IgD-negative memory B cell (primary cell): ENCODE data around the gene SLC4A5. TPM values are rescaled to one million over a fixed set of nuclear protein-coding genes. Genes with fewer than 3 reads are reported as not detected.

Source experiments
- H3K27ac Mint-ChIP-seq, 3 donors: one replicate each; pipeline ENCODE4 v1.8.0; 2020 to 2022; ENCODE audit warnings: mild to moderate bottlenecking in 3 of 3, mixed read lengths in 3 of 3, moderate library complexity in 1 of 3
- H3K27me3 Mint-ChIP-seq: one replicate; pipeline ENCODE4 v1.8.0; 2021; ENCODE audit warnings: mixed read lengths
- H3K36me3 Mint-ChIP-seq: one replicate; pipeline ENCODE4 v1.8.0; 2020; ENCODE audit warnings: mild to moderate bottlenecking, mixed read lengths
- H3K4me1 Mint-ChIP-seq, 3 donors: one replicate each; pipeline ENCODE4 v1.8.0; 2020 to 2022; ENCODE audit warnings: mixed read lengths in 3 of 3, mild to moderate bottlenecking in 1 of 3
- H3K4me3 Mint-ChIP-seq, 4 donors: one replicate each; pipeline ENCODE4 v1.8.0; 2020 to 2022; ENCODE audit warnings: mild to moderate bottlenecking in 4 of 4, mixed read lengths in 4 of 4, moderate library complexity in 3 of 4
- H3K9me3 Mint-ChIP-seq, 3 donors: one replicate each; pipeline ENCODE4 v1.8.0; 2020 to 2021; ENCODE audit warnings: mixed read lengths in 3 of 3, mild to moderate bottlenecking in 1 of 3
- polyA plus RNA-seq: library from polyadenylated mRNA; unstranded; fragments of 300-500 nt; fragmentation: Illumina TruSeq; gene quantifications from one replicate; pipeline ENCODE4 v1.2.3, GENCODE V29; 2021

Gene SLC4A5
- polyA plus RNA-seq, 1 donor from 2014 or later, result 1.2 TPM

GRCh38 chr2:74374509-74375205 lies 31.4 kb upstream of the SLC4A5 start:
- Mint-ChIP-seq H3K4me3 (no peak overlapping the region), H3K4me1 (peaks cover 2 to 5% (median 4%) of the 10 kb centered on the region in 3 donors), H3K9me3 (no peaks in the 10 kb centered on the region), H3K27ac (no peak overlapping the region), H3K36me3 (peaks cover 8% of the 10 kb centered on the region), H3K27me3 (no peaks in the 10 kb centered on the region)

DNA sequence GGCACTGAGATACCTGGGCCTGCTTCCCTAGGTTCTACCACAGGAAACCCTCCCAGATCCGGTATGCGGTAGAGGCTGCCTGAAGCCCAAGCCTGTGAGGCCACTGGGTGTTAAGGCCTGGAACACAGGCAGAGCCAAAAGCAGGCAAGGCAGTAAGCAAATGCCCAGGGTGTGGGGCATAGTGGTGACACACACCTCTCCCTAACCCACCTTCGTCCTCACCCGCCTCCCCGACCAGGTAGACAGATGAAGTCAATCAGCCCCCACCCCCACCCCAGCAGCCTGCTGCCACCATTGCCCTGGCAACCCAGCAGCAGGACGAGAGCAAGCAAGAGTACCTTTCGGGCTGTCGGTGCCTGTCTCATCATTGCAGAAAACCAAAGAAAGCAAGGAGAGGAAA lies 30.8 kb upstream of the SLC4A5 start:
- H3K9me3 Mint-ChIP-seq, result no peaks in the 10 kb centered on the region
- H3K4me3 Mint-ChIP-seq, result no peak overlapping the region
- peaks cover 8% of the 10 kb centered on the region for H3K36me3 Mint-ChIP-seq
- peak overlapping the region in 1 of 3 donors; percentile 75 for H3K27ac Mint-ChIP-seq
- peaks cover 2 to 4% (median 4%) of the 10 kb centered on the region in 3 donors for H3K4me1 Mint-ChIP-seq
- no peaks in the 10 kb centered on the region for H3K27me3 Mint-ChIP-seq

DNA sequence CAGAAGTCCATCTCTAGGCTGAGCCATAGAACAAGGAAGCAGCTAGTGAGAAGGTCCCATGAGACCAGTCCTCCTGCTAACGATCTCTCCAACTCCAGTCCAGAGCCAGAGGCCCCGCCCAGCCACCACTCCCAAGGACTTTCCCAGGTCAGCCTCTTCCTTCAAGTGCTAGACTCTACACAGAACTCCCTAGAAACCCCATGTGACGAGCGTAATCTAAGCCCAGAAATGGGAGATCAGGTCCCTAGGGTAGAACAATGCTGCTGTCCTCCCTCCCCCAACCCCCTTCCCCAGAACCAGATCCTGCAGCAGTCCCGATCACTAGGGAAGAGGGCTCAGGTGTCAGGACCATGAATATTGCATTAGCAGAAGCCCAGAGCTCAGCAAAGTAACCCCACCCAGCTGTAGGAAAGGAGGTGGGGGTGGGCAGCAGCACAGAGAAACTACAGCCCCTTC lies 30.0 kb upstream of the SLC4A5 start:
- Mint-ChIP-seq H3K27me3 (no peaks in the 10 kb centered on the region), H3K4me1 (peaks cover 0 to 4% (median 0%) of the 10 kb centered on the region in 3 donors), H3K9me3 (no peaks in the 10 kb centered on the region), H3K4me3 (no peak overlapping the region), H3K27ac (no peak overlapping the region), H3K36me3 (peaks cover 10% of the 10 kb centered on the region)

GRCh38 chr2:74372674-74373073 lies 29.5 kb upstream of the SLC4A5 start:
- Mint-ChIP-seq H3K27ac (no peak overlapping the region), H3K36me3 (peaks cover 10% of the 10 kb centered on the region), H3K4me1 (peaks cover 0 to 4% (median 0%) of the 10 kb centered on the region in 3 donors), H3K9me3 (no peaks in the 10 kb centered on the region), H3K27me3 (no peaks in the 10 kb centered on the region), H3K4me3 (peak overlapping the region in 1 of 4 donors; percentile 35)

DNA sequence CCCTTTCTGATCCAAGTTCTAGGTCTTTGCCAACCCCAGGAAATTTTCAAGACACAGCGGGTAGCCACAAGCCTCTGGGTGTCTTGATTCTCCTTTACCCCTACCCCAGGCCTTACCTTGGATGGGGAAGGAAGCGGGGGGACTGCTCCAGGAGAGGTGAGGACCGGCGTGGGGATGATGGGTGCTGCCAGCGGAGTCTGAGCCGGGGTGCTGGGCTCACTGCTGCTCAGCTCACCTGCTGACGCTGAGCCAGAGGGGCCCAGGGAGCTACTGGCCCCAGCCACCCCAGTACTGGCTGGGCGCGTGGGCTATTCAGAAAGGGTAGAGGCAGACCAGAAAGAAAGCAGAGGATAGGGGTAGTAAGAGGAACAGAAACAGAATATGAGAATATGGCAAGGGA lies 28.2 kb upstream of the SLC4A5 start:
- peaks cover 14% of the 10 kb centered on the region for H3K36me3 Mint-ChIP-seq
- peak overlapping the region in 1 of 3 donors; percentile 91 for H3K27ac Mint-ChIP-seq
- H3K9me3 Mint-ChIP-seq, result no peaks in the 10 kb centered on the region
- no peaks in the 10 kb centered on the region for H3K27me3 Mint-ChIP-seq
- H3K4me1 Mint-ChIP-seq, result peaks cover 0 to 4% (median 0%) of the 10 kb centered on the region in 3 donors
- no peak overlapping the region for H3K4me3 Mint-ChIP-seq

- Mint-ChIP-seq H3K27me3 (no peaks in the 10 kb centered on the region), H3K36me3 (peaks cover 18% of the 10 kb centered on the region), H3K27ac (no peak overlapping the region), H3K4me1 (peaks cover 0 to 4% (median 0%) of the 10 kb centered on the region in 3 donors), H3K9me3 (no peaks in the 10 kb centered on the region), H3K4me3 (no peak overlapping the region)
Observed at GRCh38 chr2:74369976-74370375, 26.8 kb upstream of the SLC4A5 start.

- H3K36me3 Mint-ChIP-seq, result peaks cover 16% of the 10 kb centered on the region
- H3K4me3 Mint-ChIP-seq, result no peak overlapping the region
- no peaks in the 10 kb centered on the region for H3K27me3 Mint-ChIP-seq
- no peak overlapping the region for H3K27ac Mint-ChIP-seq
- peaks cover 0 to 4% (median 0%) of the 10 kb centered on the region in 3 donors for H3K4me1 Mint-ChIP-seq
- H3K9me3 Mint-ChIP-seq, result no peaks in the 10 kb centered on the region
Observed at GRCh38 chr2:74368499-74368898, 25.3 kb upstream of the SLC4A5 start.

DNA sequence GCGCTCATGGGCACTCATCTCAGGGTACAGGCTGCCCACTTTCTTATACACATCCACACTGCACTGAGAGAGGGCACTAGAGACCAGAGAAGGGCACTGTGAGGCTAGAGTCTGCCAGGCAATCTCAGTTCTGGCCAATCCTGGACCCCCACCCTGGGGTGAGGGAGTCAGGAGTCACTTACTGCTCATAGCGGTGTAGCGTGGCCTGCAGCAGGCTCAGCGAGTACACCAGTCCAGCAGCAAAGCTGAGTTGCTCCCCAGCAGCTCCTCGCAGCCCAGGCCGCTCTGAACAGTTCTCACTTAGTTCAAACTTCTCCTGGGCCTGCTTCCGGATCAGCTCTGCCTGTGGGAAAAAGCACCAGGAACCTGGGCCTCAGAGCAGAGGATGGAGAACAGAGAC lies 24.6 kb upstream of the SLC4A5 start:
- no peak overlapping the region for H3K27ac Mint-ChIP-seq
- no peaks in the 10 kb centered on the region for H3K27me3 Mint-ChIP-seq

DNA sequence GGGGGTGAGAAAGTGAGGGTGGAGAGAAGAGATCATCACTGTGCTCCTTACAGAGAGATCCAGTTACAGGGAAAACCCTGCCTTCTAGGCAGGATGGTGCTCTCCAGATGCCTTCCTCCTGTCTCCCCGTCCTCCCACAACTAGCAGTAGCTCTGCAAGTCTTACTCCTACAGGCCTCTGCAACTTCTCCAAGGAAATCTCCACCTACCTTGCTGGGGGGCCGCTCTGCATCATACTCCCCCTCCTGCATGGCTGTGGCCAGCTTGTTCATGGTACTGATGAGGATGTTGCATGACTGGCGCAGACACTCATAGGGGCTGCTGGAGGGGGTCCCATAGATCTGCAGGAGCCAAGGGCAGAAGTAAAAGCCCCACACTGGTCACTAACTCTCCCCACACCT lies 22.8 kb upstream of the SLC4A5 start:
- Mint-ChIP-seq H3K27me3 (no peaks in the 10 kb centered on the region), H3K36me3 (peaks cover 19% of the 10 kb centered on the region), H3K27ac (no peak overlapping the region), H3K4me1 (peaks cover 0 to 2% (median 0%) of the 10 kb centered on the region in 3 donors), H3K9me3 (no peaks in the 10 kb centered on the region), H3K4me3 (no peak overlapping the region)

More for the DNA sequence above, 24.6 kb upstream of the SLC4A5 start:
- peaks cover 0 to 4% (median 0%) of the 10 kb centered on the region in 3 donors for H3K4me1 Mint-ChIP-seq
- H3K4me3 Mint-ChIP-seq, result no peak overlapping the region
- H3K9me3 Mint-ChIP-seq, result no peaks in the 10 kb centered on the region
- peaks cover 16% of the 10 kb centered on the region for H3K36me3 Mint-ChIP-seq

DNA sequence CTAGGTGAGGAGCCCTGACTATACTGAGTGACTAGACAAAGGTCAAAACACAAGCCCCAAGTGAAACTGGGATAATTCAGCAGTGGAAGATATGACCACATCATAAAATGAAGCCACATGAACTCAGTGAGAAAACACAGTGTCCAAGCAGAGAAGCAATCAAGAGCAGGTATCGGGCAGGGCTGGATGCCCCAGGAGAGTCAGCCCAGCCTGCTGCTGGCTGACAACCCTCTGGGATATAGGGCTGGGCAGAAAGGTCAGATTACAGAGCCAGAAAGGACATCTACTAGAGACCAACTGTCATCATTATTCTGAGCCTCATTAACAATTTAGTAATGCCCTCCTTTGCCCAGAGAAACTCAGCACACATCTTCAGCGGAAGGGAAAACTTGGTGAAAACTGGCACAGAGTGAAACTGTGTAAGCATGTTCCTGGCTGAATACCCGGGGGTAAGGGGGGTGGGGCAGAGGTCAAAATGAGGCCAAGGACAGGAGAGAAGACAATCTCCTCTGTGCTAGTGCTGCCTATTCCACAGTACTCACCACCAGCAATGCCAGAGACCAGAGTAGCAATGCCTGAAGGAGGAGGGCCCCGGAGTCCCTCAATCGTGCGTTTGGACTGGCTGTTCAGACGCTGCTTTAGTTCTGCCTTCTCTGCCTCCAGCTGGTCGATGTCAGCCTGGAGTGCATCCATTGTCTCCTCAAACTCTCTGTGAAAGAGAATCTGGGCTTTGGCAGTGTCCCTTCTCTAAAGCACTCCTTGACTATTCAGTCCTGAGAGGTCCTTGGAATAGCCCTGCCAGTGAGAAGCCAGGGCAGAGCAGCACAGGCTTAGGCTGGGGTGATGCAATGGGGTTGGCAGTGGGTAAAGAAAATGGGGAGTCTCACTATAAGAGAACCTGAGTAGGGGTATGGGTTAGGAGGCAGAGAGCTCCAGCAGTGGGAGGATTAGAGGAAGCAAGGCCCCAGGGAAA lies 21.6 kb upstream of the SLC4A5 start:
- Mint-ChIP-seq H3K4me1 (no peaks in the 10 kb centered on the region), H3K9me3 (no peaks in the 10 kb centered on the region), H3K27me3 (no peaks in the 10 kb centered on the region), H3K4me3 (no peak overlapping the region), H3K36me3 (peaks cover 19% of the 10 kb centered on the region), H3K27ac (peak overlapping the region in 1 of 3 donors; percentile 43)

DNA sequence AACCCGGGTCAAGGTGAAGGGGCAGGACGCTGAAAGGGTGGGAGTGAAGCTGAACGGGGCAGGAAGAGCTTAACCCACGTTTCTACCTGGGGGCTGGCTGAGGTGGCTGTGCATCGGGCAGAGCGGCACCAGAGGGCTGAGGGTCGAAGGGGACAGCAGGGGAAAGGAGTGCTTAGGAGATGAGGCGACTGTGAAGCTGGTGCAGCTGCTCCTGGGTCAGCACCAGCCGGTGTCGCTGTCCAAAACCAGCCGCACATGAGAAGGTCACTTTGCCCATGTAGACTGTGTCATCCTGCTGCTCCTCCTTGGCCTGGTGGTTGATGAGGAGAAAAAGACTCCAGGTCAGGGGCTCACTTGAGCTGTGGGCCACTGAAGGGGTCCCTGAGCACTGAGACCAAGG lies 18.1 kb upstream of the SLC4A5 start:
- Mint-ChIP-seq H3K4me1 (peaks cover 0 to 1% (median 0%) of the 10 kb centered on the region in 3 donors), H3K4me3 (no peak overlapping the region), H3K36me3 (peaks cover 9% of the 10 kb centered on the region), H3K27me3 (no peaks in the 10 kb centered on the region), H3K9me3 (no peaks in the 10 kb centered on the region), H3K27ac (no peak overlapping the region)

DNA sequence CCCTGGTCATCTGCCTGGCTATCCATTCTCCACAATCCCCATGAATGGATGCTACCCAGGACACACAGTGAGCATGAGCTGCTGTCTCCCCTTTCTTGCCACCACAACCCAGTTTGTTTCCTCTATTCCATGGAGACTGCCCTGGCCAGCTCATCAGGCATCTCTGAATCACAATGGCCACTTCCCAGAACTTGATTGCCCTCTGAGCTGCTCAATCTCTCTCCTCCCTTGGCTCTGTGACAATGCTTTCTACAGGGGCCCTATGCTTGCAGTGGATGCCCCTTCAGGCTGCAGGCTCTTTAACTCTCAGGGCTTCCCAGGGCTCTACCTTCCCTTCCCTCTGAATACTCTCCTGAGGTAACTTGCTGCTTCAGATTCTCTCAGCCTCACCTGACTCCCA lies 14.4 kb upstream of the SLC4A5 start:
- H3K36me3 Mint-ChIP-seq, result peaks cover 4% of the 10 kb centered on the region
- peaks cover 0 to 1% (median 0%) of the 10 kb centered on the region in 3 donors for H3K4me1 Mint-ChIP-seq
- no peak overlapping the region for H3K4me3 Mint-ChIP-seq
- no peaks in the 10 kb centered on the region for H3K9me3 Mint-ChIP-seq
- H3K27ac Mint-ChIP-seq, result peak overlapping the region in 1 of 3 donors; percentile 64
- H3K27me3 Mint-ChIP-seq, result no peaks in the 10 kb centered on the region

- Mint-ChIP-seq H3K4me3 (no peak overlapping the region), H3K4me1 (no peaks in the 10 kb centered on the region), H3K27ac (no peak overlapping the region), H3K36me3 (peaks cover 2% of the 10 kb centered on the region), H3K9me3 (no peaks in the 10 kb centered on the region), H3K27me3 (no peaks in the 10 kb centered on the region)
Observed at GRCh38 chr2:74349889-74350288, 6.7 kb upstream of the SLC4A5 start.

- H3K4me1 Mint-ChIP-seq, result no peaks in the 10 kb centered on the region
- H3K36me3 Mint-ChIP-seq, result peaks cover 5% of the 10 kb centered on the region
- H3K4me3 Mint-ChIP-seq, result no peak overlapping the region
- H3K27me3 Mint-ChIP-seq, result no peaks in the 10 kb centered on the region
- H3K9me3 Mint-ChIP-seq, result no peaks in the 10 kb centered on the region
- H3K27ac Mint-ChIP-seq, result no peak overlapping the region
Observed at GRCh38 chr2:74347742-74348141, 4.5 kb upstream of the SLC4A5 start.

DNA sequence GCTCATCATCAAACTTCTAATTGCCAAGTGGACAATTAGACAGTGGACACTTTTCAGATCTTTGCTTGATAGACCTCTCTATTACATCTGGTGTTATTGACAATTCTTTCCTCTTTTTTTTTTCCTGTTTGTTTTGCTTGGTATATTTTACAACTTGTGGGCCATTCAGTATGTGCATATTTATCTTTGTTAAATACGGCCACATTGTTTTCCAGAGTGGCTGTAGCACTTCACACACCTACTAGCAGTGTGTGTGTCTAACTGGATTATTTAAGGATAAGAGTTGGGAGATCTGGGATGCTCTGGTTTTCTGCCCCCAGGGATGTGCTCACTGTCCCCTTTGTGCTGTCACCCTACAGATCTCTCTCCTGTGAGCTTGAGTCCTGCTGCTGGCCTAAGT lies 4.1 kb upstream of the SLC4A5 start:
- no peaks in the 10 kb centered on the region for H3K27me3 Mint-ChIP-seq
- no peaks in the 10 kb centered on the region for H3K4me1 Mint-ChIP-seq
- no peaks in the 10 kb centered on the region for H3K9me3 Mint-ChIP-seq
- H3K4me3 Mint-ChIP-seq, result no peak overlapping the region
- H3K36me3 Mint-ChIP-seq, result peaks cover 5% of the 10 kb centered on the region
- H3K27ac Mint-ChIP-seq, result no peak overlapping the region
